Measurements from ENCODE around the gene PAPSS1. TPM values are rescaled to one million over a fixed set of nuclear protein-coding genes. Genes with fewer than 3 reads are reported as not detected.

Gene PAPSS1
- total and polyA plus RNA-seq, 4 experiments from 2014 or later, result 23.0 to 38.6 (median 28.7) TPM

- Mint-ChIP-seq H3K4me3 (no peak overlapping the region), H3K27me3 (peaks cover 22 to 26% of the 10 kb centered on the region in 2 donors), H3K4me1 (no peaks in the 10 kb centered on the region), H3K27ac (no peak overlapping the region), H3K36me3 (no peaks in the 10 kb centered on the region), H3K9me3 (peaks cover 0 to 14% (median 4%) of the 10 kb centered on the region in 8 donors)
- no peak overlapping the region for H3K27ac ChIP-seq (ENCODE audit: low read depth, low read length)
- POLR2A ChIA-PET (ENCODE audit: partially characterized antibody), result no interaction called here
- intact Hi-C loops (cut with micrococcal nuclease), result no loop called here
- no peaks in the 10 kb centered on the region for H3K9me3 ChIP-seq (ENCODE audit: control insufficient read depth in 1 of 2, low read length in 2 of 2)
- CTCF ChIA-PET (ENCODE audit: partially characterized antibody), result interaction anchor here (3.7 to 4.8 kb wide), 2 partner anchors 10 to 11 kb away, joined by 17 to 23 read pairs; no protein-coding TSS in a partner anchor
- H3K4me1 ChIP-seq (ENCODE audit: insufficient read depth, low read length), result no peaks in the 10 kb centered on the region
- no peak overlapping the region for H3K4me3 ChIP-seq (ENCODE audit: low read length in 2 of 2)
- DNase-seq, result no peak
- no peaks in the 10 kb centered on the region for H3K27me3 ChIP-seq (ENCODE audit: insufficient read depth, low read length)
- no peaks in the 10 kb centered on the region for H3K36me3 ChIP-seq (ENCODE audit: insufficient read depth, low read length)
These were observed 27.9 kb upstream of the PAPSS1 start for GRCh38 chr4:107747748-107748486.

DNA sequence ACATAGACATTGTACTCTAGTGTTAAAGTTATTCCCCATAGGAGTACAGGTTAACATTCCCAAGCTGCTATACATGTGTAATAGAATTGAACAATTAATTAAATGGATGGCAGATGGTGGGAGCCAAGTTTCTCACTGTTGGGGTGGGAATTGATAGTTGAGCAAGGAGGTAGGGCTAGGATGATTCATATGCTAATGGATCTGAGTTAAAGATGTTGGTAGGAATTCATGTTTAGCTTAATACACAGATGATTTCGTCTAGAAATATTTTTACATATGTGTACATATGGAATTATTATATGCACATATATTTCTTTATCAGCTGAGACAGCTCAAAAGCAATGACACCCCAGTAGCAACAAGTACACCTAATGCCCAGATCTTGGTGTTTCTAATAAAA lies 26.1 kb upstream of the PAPSS1 start:
- Histone ChIP-seq H3K4me1 (ENCODE audit: insufficient read depth, low read length) (no peaks in the 10 kb centered on the region), H3K36me3 (ENCODE audit: insufficient read depth, low read length) (no peaks in the 10 kb centered on the region), H3K4me3 (ENCODE audit: low read length in 2 of 2) (no peak overlapping the region), H3K27ac (ENCODE audit: low read depth, low read length) (no peak overlapping the region), H3K9me3 (ENCODE audit: control insufficient read depth in 1 of 2, low read length in 2 of 2) (no peaks in the 10 kb centered on the region), H3K27me3 (ENCODE audit: insufficient read depth, low read length) (no peaks in the 10 kb centered on the region)
- no peak overlapping the region for H3K4me3 Mint-ChIP-seq
- no peaks in the 10 kb centered on the region for H3K36me3 Mint-ChIP-seq
- no peak for DNase-seq
- ChIA-PET CTCF (ENCODE audit: partially characterized antibody) (interaction anchor here (1.0 to 4.8 kb wide), 3 partner anchors 10 to 25 kb away, joined by 3 to 23 read pairs (median 17); no protein-coding TSS in a partner anchor), POLR2A (ENCODE audit: partially characterized antibody) (no interaction called here)
- peaks cover 0 to 14% (median 4%) of the 10 kb centered on the region in 8 donors for H3K9me3 Mint-ChIP-seq
- no peaks in the 10 kb centered on the region for H3K4me1 Mint-ChIP-seq
- intact Hi-C loops (cut with micrococcal nuclease), result no loop called here
- peaks cover 16 to 26% of the 10 kb centered on the region in 2 donors for H3K27me3 Mint-ChIP-seq
- no peak overlapping the region for H3K27ac Mint-ChIP-seq

DNA sequence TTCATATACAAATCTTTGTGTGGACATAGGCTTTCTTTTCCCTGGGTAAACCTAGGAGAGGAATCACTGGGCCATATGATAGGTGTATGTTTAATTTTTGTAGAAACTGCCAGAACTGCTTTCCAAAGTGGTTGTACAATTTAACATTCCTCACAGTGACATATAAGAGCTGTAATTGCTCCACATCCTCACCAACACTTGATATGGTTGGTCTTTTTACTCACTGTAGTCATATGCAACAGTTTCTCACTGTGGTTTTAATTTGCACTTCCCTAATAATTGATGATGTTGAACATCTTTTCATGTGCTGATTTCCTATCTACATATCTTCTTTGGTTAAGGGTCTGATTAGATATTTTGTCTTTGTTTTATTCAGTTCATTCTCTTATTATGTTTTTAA lies 24.5 kb upstream of the PAPSS1 start:
- no peak overlapping the region for H3K4me3 Mint-ChIP-seq
- H3K27me3 Mint-ChIP-seq, result peaks cover 12 to 20% of the 10 kb centered on the region in 2 donors
- Histone ChIP-seq H3K36me3 (ENCODE audit: insufficient read depth, low read length) (no peaks in the 10 kb centered on the region), H3K27me3 (ENCODE audit: insufficient read depth, low read length) (no peaks in the 10 kb centered on the region), H3K9me3 (ENCODE audit: control insufficient read depth in 1 of 2, low read length in 2 of 2) (no peaks in the 10 kb centered on the region), H3K27ac (ENCODE audit: low read depth, low read length) (no peak overlapping the region), H3K4me3 (ENCODE audit: low read length in 2 of 2) (no peak overlapping the region), H3K4me1 (ENCODE audit: insufficient read depth, low read length) (no peaks in the 10 kb centered on the region)
- H3K36me3 Mint-ChIP-seq, result no peaks in the 10 kb centered on the region
- H3K4me1 Mint-ChIP-seq, result no peaks in the 10 kb centered on the region
- H3K27ac Mint-ChIP-seq, result no peak overlapping the region
- ChIA-PET POLR2A (ENCODE audit: partially characterized antibody) (interaction anchor here (0.9 kb wide), 1 partner anchor 24 kb away, joined by 3 read pairs; no protein-coding TSS in a partner anchor), CTCF (ENCODE audit: partially characterized antibody) (interaction anchor here (1.0 to 4.8 kb wide), 4 partner anchors 8 to 15 kb away, joined by 3 to 23 read pairs (median 11); no protein-coding TSS in a partner anchor)
- H3K9me3 Mint-ChIP-seq, result peaks cover 0 to 14% (median 4%) of the 10 kb centered on the region in 8 donors
- intact Hi-C loops (cut with micrococcal nuclease), result no loop called here
- DNase-seq, result no peak

GRCh38 chr4:107743532-107743931 lies 23.5 kb upstream of the PAPSS1 start:
- peaks cover 8 to 16% of the 10 kb centered on the region in 2 donors for H3K27me3 Mint-ChIP-seq
- Histone ChIP-seq H3K27me3 (ENCODE audit: insufficient read depth, low read length) (no peaks in the 10 kb centered on the region), H3K9me3 (ENCODE audit: control insufficient read depth in 1 of 2, low read length in 2 of 2) (no peaks in the 10 kb centered on the region), H3K4me3 (ENCODE audit: low read length in 2 of 2) (no peak overlapping the region), H3K4me1 (ENCODE audit: insufficient read depth, low read length) (no peaks in the 10 kb centered on the region), H3K27ac (ENCODE audit: low read depth, low read length) (no peak overlapping the region), H3K36me3 (ENCODE audit: insufficient read depth, low read length) (no peaks in the 10 kb centered on the region)
- ChIA-PET POLR2A (ENCODE audit: partially characterized antibody) (no interaction called here), CTCF (ENCODE audit: partially characterized antibody) (interaction anchor here (1.3 kb wide), 1 partner anchor 8 kb away, joined by 5 read pairs; no protein-coding TSS in a partner anchor)
- no peak for DNase-seq
- intact Hi-C loops (cut with micrococcal nuclease), result no loop called here
- H3K4me3 Mint-ChIP-seq, result no peak overlapping the region
- H3K4me1 Mint-ChIP-seq, result no peaks in the 10 kb centered on the region
- peaks cover 0 to 14% (median 4%) of the 10 kb centered on the region in 8 donors for H3K9me3 Mint-ChIP-seq
- no peaks in the 10 kb centered on the region for H3K36me3 Mint-ChIP-seq
- H3K27ac Mint-ChIP-seq, result no peak overlapping the region

DNA sequence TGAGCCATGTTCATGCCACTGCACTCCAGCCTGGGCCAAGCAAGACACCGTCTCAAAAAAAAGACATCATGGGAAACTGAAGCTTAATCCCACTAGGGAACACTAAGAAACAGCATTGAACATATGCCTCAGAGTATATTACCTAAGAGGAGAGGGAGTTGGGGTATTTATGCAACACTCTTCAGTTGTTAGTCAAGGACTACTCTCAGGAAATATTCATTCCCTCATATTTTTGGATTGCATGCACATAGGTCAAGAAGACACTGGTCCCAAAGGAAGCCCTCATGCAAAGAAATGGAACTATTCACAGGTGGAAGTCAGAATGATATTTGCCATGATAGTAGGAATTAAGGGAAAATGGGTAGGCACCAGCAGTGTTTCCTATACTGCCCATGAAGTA lies 22.8 kb upstream of the PAPSS1 start:
- DNase-seq, result no peak
- H3K36me3 ChIP-seq (ENCODE audit: insufficient read depth, low read length), result no peaks in the 10 kb centered on the region
- no peaks in the 10 kb centered on the region for H3K27me3 ChIP-seq (ENCODE audit: insufficient read depth, low read length)
- Mint-ChIP-seq H3K27me3 (peaks cover 5 to 13% of the 10 kb centered on the region in 2 donors), H3K27ac (no peak overlapping the region), H3K36me3 (no peaks in the 10 kb centered on the region), H3K9me3 (peaks cover 0 to 14% (median 4%) of the 10 kb centered on the region in 8 donors), H3K4me3 (no peak overlapping the region), H3K4me1 (no peaks in the 10 kb centered on the region)
- ChIA-PET POLR2A (ENCODE audit: partially characterized antibody) (no interaction called here), CTCF (ENCODE audit: partially characterized antibody) (no interaction called here)
- no peak overlapping the region for H3K4me3 ChIP-seq (ENCODE audit: low read length in 2 of 2)
- intact Hi-C loops (cut with micrococcal nuclease), result no loop called here
- H3K9me3 ChIP-seq (ENCODE audit: control insufficient read depth in 1 of 2, low read length in 2 of 2), result no peaks in the 10 kb centered on the region
- no peak overlapping the region for H3K27ac ChIP-seq (ENCODE audit: low read depth, low read length)
- H3K4me1 ChIP-seq (ENCODE audit: insufficient read depth, low read length), result no peaks in the 10 kb centered on the region

DNA sequence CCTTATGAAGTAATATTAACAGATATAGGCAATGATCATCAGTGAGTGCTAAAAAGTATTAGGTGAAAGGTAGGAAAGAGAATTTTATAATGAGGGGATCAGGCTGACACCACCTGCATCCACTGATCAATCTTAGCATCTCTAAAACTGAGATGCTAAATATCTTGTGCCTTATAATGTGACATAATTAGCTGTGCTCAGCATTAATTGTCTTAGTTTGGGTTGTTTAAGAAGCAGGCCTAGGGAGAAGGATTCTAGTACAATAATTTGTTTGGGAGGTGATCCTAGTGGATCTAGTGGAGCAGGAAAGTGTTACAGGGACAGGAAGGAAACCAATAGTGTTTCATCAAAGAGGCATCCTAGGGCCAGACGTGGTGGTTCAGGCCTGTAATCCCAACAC lies 22.2 kb upstream of the PAPSS1 start:
- no peak overlapping the region for H3K27ac ChIP-seq (ENCODE audit: low read depth, low read length)
- peaks cover 0 to 14% (median 4%) of the 10 kb centered on the region in 8 donors for H3K9me3 Mint-ChIP-seq
- peaks cover 4 to 9% of the 10 kb centered on the region in 2 donors for H3K27me3 Mint-ChIP-seq
- intact Hi-C loops (cut with micrococcal nuclease), result no loop called here
- H3K27ac Mint-ChIP-seq, result peak overlapping the region in 1 of 7 donors; percentile 59
- H3K36me3 Mint-ChIP-seq, result no peaks in the 10 kb centered on the region
- no peaks in the 10 kb centered on the region for H3K4me1 Mint-ChIP-seq
- no peaks in the 10 kb centered on the region for H3K9me3 ChIP-seq (ENCODE audit: control insufficient read depth in 1 of 2, low read length in 2 of 2)
- no peaks in the 10 kb centered on the region for H3K27me3 ChIP-seq (ENCODE audit: insufficient read depth, low read length)
- ChIA-PET POLR2A (ENCODE audit: partially characterized antibody) (no interaction called here), CTCF (ENCODE audit: partially characterized antibody) (no interaction called here)
- no peaks in the 10 kb centered on the region for H3K4me1 ChIP-seq (ENCODE audit: insufficient read depth, low read length)
- H3K4me3 ChIP-seq (ENCODE audit: low read length in 2 of 2), result no peak overlapping the region
- H3K4me3 Mint-ChIP-seq, result no peak overlapping the region
- H3K36me3 ChIP-seq (ENCODE audit: insufficient read depth, low read length), result no peaks in the 10 kb centered on the region
- no peak for DNase-seq

GRCh38 chr4:107740950-107741701 lies 21.1 kb upstream of the PAPSS1 start:
- H3K9me3 ChIP-seq (ENCODE audit: control insufficient read depth in 1 of 2, low read length in 2 of 2), result no peaks in the 10 kb centered on the region
- POLR2A ChIA-PET (ENCODE audit: partially characterized antibody), result no interaction called here
- CTCF ChIA-PET (ENCODE audit: partially characterized antibody), result no interaction called here
- intact Hi-C loops (cut with micrococcal nuclease), result no loop called here
- Mint-ChIP-seq H3K36me3 (no peaks in the 10 kb centered on the region), H3K9me3 (peaks cover 0 to 14% (median 4%) of the 10 kb centered on the region in 8 donors), H3K4me1 (no peaks in the 10 kb centered on the region), H3K27ac (no peak overlapping the region), H3K4me3 (no peak overlapping the region), H3K27me3 (peaks cover 0 to 1% of the 10 kb centered on the region in 2 donors)
- no peaks in the 10 kb centered on the region for H3K27me3 ChIP-seq (ENCODE audit: insufficient read depth, low read length)
- no peak overlapping the region for H3K4me3 ChIP-seq (ENCODE audit: low read length in 2 of 2)
- no peak overlapping the region for H3K27ac ChIP-seq (ENCODE audit: low read depth, low read length)
- H3K4me1 ChIP-seq (ENCODE audit: insufficient read depth, low read length), result no peaks in the 10 kb centered on the region
- no peaks in the 10 kb centered on the region for H3K36me3 ChIP-seq (ENCODE audit: insufficient read depth, low read length)
- no peak for DNase-seq

All from CD4-positive, alpha-beta memory T cell (primary cell).